K562 (cell line): ENCODE data around the gene TRPM2. TPM values are rescaled to one million over a fixed set of nuclear protein-coding genes. Genes with fewer than 3 reads are reported as not detected.

Experiments used
- CBFB ChIP-seq: sonication (generic); formaldehyde crosslinking; IDR thresholded peaks from 2 replicates; pipeline ENCODE4 v1.4.0; 2020; ENCODE audit warnings: mild to moderate bottlenecking, missing genetic modification reagents
- CC2D1A ChIP-seq: fragments of 450-650 bp; IDR thresholded peaks from 2 replicates; pipeline ENCODE4 v1.6.1; 2017; ENCODE audit warnings: mild to moderate bottlenecking
- HEY1 ChIP-seq: fragments of 250-450 bp; sonication (Bioruptor Pico); IDR thresholded peaks from 2 replicates; pipeline ENCODE4 v1.5.0; 2020; ENCODE audit warnings: mild to moderate bottlenecking, moderate library complexity, borderline replicate concordance
- HMG20A ChIP-seq: fragments of 450-650 bp; formaldehyde crosslinking; conservative IDR thresholded peaks from 2 replicates; pipeline ENCODE4 v1.4.0; 2020; ENCODE audit warnings: mild to moderate bottlenecking, mixed read lengths
- KAT8 ChIP-seq: fragments of 450-650 bp; IDR thresholded peaks from 2 replicates; pipeline ENCODE4 v1.6.1; 2016; ENCODE audit warnings: low read depth, mild to moderate bottlenecking
- KLF13 ChIP-seq: fragments of 450-650 bp; IDR thresholded peaks from 2 replicates; pipeline ENCODE4 v1.6.1; 2016; ENCODE audit warnings: missing genetic modification characterization, low read depth, mild to moderate bottlenecking, missing compliant biosample characterization, moderate library complexity, borderline replicate concordance
- LEF1 ChIP-seq: fragments of 450-650 bp; IDR thresholded peaks from 2 replicates; pipeline ENCODE4 v1.6.1; 2016; ENCODE audit warnings: mild to moderate bottlenecking
- MYC ChIP-seq, 2 experiments: fragments of 250-450 bp in 1 of 2; sonication (Bioruptor Pico) in 1 of 2; IDR thresholded peaks; 2 replicates each; pipeline versions ENCODE4 v1.5.1 to v1.6.1; 2012 to 2021; ENCODE audit warnings: low read depth in 2 of 2, borderline replicate concordance in 1 of 2, improper control_type of control experiment in 1 of 2, low read length in 1 of 2, mild to moderate bottlenecking in 1 of 2, moderate library complexity in 1 of 2
- NCOA1 ChIP-seq: fragments of 450-650 bp; IDR thresholded peaks from 2 replicates; pipeline ENCODE4 v1.6.1; 2016; ENCODE audit warnings: low read depth
- NCOA4 ChIP-seq: fragments of 450-650 bp; IDR thresholded peaks from 2 replicates; pipeline ENCODE4 v1.6.1; 2018; ENCODE audit warnings: mild to moderate bottlenecking; ENCODE audit not compliant: partially characterized antibody
- NELFE ChIP-seq: IDR thresholded peaks from 2 replicates; pipeline ENCODE4 v1.6.1; 2011; ENCODE audit warnings: mild to moderate bottlenecking; ENCODE audit not compliant: insufficient read depth, insufficient read length
- NFYB ChIP-seq: IDR thresholded peaks from 2 replicates; pipeline ENCODE4 v1.6.1; 2011; ENCODE audit warnings: mild to moderate bottlenecking, moderate library complexity; ENCODE audit not compliant: insufficient read length; ENCODE audit errors: extremely low read depth
- POLR2H ChIP-seq: IDR thresholded peaks from 2 replicates; pipeline ENCODE4 v1.6.1; 2016; ENCODE audit warnings: missing genetic modification characterization, low read depth, mild to moderate bottlenecking, control low read depth, missing compliant biosample characterization, moderate library complexity
- SETDB1 ChIP-seq: IDR thresholded peaks from one replicate; pipeline ENCODE4 v1.6.1; 2012; ENCODE audit warnings: low read length, control low read depth, inconsistent platforms
- SRSF7 ChIP-seq: fragments of 200-400 bp; formaldehyde crosslinking; optimal IDR thresholded peaks from 2 replicates; pipeline ENCODE3; 2017; ENCODE audit warnings: mild to moderate bottlenecking, low read depth, low read length
- ZFX ChIP-seq: sonication (generic); formaldehyde crosslinking; IDR thresholded peaks from 2 replicates; pipeline ENCODE4 v1.8.0; 2022; ENCODE audit warnings: mild to moderate bottlenecking, missing genetic modification reagents, moderate library complexity
- polyA plus RNA-seq, 8 experiments: library from polyadenylated mRNA; depleted of rRNA in 4 of 8; stranded (reverse) in 5 of 8; unstranded in 3 of 8; fragments of >200 nt; fragmentation: Nextera tagmentation in 2 of 8; fragmentation: Illumina TruSeq in 1 of 8; extraction: Ambion mirVana in 2 of 8; extraction: Trizol in 1 of 8; gene quantifications; 2 replicates each; pipeline versions ENCODE4 v1.2.1 to v1.2.3, GENCODE V29; 2011 to 2014; ENCODE audit warnings: inconsistent platforms in 1 of 8, missing spikeins in 1 of 8
- total RNA-seq, 7 experiments: library from RNA; depleted of rRNA in 6 of 7; stranded (reverse); fragments of >200 nt in 6 of 7; fragmentation: Illumina TruSeq in 2 of 7; extraction: Trizol in 2 of 7; gene quantifications; 2 replicates each; pipeline versions ENCODE4 v1.2.1 to v1.2.3, GENCODE V29; 2011 to 2021; ENCODE audit warnings: low replicate concordance in 1 of 7
- TF ChIP-seq, protein P1 (sequence below): sonication (generic); formaldehyde crosslinking; IDR thresholded peaks from 2 replicates; pipeline ENCODE4 v1.8.1; 2022; ENCODE audit warnings: missing genetic modification reagents
- TF ChIP-seq, protein P2 (sequence below): sonication (generic); formaldehyde crosslinking; IDR thresholded peaks from 2 replicates; pipeline ENCODE4 v1.8.0; 2023; ENCODE audit warnings: mild to moderate bottlenecking, missing genetic modification reagents
- TF ChIP-seq, protein P3 (sequence below): fragments of 250-450 bp; sonication (Bioruptor Pico); IDR thresholded peaks from 2 replicates; pipeline ENCODE4 v1.9.0; 2021; ENCODE audit warnings: mild to moderate bottlenecking
- TF ChIP-seq, protein P4 (sequence below): sonication (generic); IDR thresholded peaks from 2 replicates; pipeline ENCODE4 v1.6.1; 2016
- TF ChIP-seq, protein P5 (sequence below): fragments of 250-450 bp; sonication (Bioruptor Pico); IDR thresholded peaks from 2 replicates; pipeline ENCODE4 v1.6.1; 2021; ENCODE audit warnings: mild to moderate bottlenecking

The TRPM2 gene
- total and polyA plus RNA-seq, 9 of the 15 experiments (the other 6 are each of a cell fraction or from before 2014, with no cell fraction given): 0.33 to 2.1 (median 0.98) TPM; not detected in 2

DNA sequence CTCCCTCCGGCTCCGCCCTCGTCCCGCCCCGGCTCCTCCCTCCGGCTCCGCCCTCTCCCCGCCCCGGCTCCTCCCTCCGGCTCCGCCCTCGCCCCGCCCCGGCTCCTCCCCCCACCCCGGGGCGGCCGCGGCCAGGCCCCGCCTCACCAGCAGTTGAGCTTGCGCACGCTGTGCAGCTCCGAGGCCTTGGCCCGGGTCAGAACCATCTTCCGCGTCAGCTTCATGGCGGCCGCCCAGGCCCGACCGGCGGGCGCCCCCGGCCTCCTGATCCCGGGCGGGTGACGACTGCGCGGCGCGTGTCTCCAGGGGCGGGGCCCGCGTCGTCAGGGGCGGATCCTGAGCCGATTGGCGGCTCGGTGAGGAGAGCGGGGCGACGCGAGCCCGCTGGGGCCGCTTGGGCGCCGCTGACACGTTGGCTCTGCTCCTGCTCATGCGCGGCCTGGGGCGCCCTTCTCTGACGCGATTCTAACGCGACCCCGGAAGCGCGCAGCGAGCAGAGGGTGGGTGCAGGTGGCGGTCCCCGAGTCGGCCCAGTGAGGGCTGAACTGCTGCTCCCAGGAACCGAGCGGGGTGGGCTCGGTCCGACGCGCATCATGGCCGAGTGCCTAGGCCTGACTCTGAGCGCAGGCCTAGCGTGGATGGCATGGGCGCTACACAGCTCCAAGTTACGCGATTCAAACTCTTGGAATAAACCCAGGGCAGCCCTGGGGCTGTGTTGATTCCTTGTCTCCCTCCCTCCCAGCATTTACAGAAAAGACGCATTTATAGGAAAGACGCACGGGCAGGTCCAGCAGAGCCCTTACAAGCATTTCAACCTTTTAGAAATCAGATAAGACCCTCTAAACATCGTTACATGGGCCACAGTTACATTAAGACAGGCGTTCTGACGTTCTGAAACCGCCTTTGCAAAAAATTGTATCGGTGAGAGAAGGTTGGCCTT, 14.2 kb upstream of the TRPM2 start, which contains the start of gene CFAP410 (continued):
- TF ChIP-seq HMG20A (CRISPR knock-in tag) (0 out of 2 replicates have a peak, but pooled peaks have one; percentile 29), SETDB1 (no peak), MYC (IDR thresholded peaks at IDR 0.05; ENCODE audit: low read depth, low read length) (peak; percentile 96), MYC (CRISPR knock-in tag; IDR thresholded peaks at IDR 0.05; ENCODE audit: borderline replicate concordance, low read depth) (peak; percentile 95), NCOA4 (no peak), NCOA1 (no peak), KAT8 (peak; percentile 77; the same call in 1 of the 2 replicates), KLF13 (tag) (peak; percentile 73), NELFE (no peak), HEY1 (CRISPR knock-in tag) (no peak), SRSF7 (no peak), POLR2H (tag) (peak; percentile 87), ZFX (CRISPR knock-in tag) (peak; percentile 93), CC2D1A (no peak), NFYB (no peak), CBFB (CRISPR knock-in tag) (no peak), LEF1 (peak; percentile 28; the same call in 1 of the 2 replicates)
- TF ChIP-seq, protein P1, sequence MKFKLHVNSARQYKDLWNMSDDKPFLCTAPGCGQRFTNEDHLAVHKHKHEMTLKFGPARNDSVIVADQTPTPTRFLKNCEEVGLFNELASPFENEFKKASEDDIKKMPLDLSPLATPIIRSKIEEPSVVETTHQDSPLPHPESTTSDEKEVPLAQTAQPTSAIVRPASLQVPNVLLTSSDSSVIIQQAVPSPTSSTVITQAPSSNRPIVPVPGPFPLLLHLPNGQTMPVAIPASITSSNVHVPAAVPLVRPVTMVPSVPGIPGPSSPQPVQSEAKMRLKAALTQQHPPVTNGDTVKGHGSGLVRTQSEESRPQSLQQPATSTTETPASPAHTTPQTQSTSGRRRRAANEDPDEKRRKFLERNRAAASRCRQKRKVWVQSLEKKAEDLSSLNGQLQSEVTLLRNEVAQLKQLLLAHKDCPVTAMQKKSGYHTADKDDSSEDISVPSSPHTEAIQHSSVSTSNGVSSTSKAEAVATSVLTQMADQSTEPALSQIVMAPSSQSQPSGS: no peak
- TF ChIP-seq, protein P2, sequence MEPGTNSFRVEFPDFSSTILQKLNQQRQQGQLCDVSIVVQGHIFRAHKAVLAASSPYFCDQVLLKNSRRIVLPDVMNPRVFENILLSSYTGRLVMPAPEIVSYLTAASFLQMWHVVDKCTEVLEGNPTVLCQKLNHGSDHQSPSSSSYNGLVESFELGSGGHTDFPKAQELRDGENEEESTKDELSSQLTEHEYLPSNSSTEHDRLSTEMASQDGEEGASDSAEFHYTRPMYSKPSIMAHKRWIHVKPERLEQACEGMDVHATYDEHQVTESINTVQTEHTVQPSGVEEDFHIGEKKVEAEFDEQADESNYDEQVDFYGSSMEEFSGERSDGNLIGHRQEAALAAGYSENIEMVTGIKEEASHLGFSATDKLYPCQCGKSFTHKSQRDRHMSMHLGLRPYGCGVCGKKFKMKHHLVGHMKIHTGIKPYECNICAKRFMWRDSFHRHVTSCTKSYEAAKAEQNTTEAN: 0 out of 2 replicates have a peak, but pooled peaks have one; percentile 66
- TF ChIP-seq, protein P3, sequence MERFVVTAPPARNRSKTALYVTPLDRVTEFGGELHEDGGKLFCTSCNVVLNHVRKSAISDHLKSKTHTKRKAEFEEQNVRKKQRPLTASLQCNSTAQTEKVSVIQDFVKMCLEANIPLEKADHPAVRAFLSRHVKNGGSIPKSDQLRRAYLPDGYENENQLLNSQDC (CRISPR knock-in tag): 0 out of 2 replicates have a peak, but pooled peaks have one; percentile 54
- TF ChIP-seq, protein P4, sequence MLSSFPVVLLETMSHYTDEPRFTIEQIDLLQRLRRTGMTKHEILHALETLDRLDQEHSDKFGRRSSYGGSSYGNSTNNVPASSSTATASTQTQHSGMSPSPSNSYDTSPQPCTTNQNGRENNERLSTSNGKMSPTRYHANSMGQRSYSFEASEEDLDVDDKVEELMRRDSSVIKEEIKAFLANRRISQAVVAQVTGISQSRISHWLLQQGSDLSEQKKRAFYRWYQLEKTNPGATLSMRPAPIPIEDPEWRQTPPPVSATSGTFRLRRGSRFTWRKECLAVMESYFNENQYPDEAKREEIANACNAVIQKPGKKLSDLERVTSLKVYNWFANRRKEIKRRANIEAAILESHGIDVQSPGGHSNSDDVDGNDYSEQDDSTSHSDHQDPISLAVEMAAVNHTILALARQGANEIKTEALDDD: no peak
- TF ChIP-seq, protein P5, sequence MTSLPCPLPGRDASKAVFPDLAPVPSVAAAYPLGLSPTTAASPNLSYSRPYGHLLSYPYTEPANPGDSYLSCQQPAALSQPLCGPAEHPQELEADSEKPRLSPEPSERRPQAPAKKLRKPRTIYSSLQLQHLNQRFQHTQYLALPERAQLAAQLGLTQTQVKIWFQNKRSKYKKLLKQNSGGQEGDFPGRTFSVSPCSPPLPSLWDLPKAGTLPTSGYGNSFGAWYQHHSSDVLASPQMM: no peak
